PFSK-1 (cell line): Measurements from ENCODE around the gene SPATA31D1.

Source experiments
- POLR2AphosphoS5 ChIP-seq: IDR thresholded peaks from 2 replicates; pipeline ENCODE4 v1.6.1; 2012; ENCODE audit warnings: low read depth, mild to moderate bottlenecking, control low read depth, low read length, moderate library complexity
- TAF1 ChIP-seq: IDR thresholded peaks from 2 replicates; pipeline ENCODE4 v1.6.1; 2012; ENCODE audit warnings: low read length, control low read depth, borderline replicate concordance; ENCODE audit not compliant: insufficient read depth

- TF ChIP-seq POLR2AphosphoS5 (no peak), TAF1 (no peak)
Measured at GRCh38 chr9:81986051-81986450, 2.5 kb upstream of the SPATA31D1 start.
